ENCODE measurements around the gene SLC46A1. TPM values are rescaled to one million over a fixed set of nuclear protein-coding genes. Genes with fewer than 3 reads are reported as not detected.
"Not testable (repeated sequence)": the region's sequence is repeated elsewhere in the genome, so short reads cannot be mapped to it uniquely, and the experiment has no call there.

The SLC46A1 gene
- polyA plus RNA-seq, 1 donor (not counting 4 experiments of a cell fraction or from before 2014, with no cell fraction given): 1.9 TPM

DNA sequence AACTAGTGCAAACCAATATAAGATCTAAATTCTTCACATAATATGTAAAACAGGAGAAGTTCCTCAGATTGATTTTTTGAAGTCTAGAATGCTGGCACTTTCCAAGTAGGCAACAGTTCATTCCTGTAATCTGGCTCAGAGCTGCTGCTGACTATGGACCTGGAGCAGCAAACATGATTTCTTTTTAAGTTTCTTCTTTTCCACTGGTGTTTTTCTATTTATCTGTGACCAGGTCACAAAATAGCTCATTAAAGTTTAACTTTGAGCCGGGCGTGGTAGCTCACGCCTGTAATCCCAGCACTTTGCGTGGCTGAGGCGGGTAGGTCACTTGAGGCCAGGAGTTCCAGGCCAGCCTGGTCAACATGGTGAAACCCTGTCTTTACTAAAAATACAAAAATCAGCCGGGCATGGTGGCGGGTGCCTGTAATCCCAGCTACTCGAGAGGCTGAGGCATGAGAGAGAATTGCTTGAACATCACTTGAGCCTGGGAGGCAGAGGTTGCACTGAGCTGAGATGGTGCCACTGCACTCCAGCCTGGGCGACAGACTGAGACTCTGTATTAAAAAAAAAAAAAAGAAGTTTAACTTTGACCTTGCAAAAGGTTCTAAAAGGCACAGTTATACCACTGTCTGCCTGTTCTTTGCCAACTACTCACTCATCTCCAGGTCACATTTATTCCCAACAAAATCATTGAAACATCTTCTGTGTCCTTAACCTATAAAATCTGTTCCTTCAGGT is 38.1 kb upstream of the SLC46A1 start:
- Histone ChIP-seq H2AFZ (ENCODE audit: control insufficient read depth, low read length) (no peak overlapping the region), H3K4me3 (ENCODE audit: control insufficient read depth in 2 of 3, extremely low read depth in 1 of 3, insufficient read depth in 2 of 3, low read depth in 1 of 3, low read length in 3 of 3) (no peak overlapping the region), H3K27me3 (ENCODE audit: control insufficient read depth, extremely low read depth, insufficient read depth, low read length) (no peaks in the 10 kb centered on the region), H3K4me1 (ENCODE audit: control insufficient read depth, extremely low read depth, insufficient read depth, low read length) (no peaks in the 10 kb centered on the region), H3K36me3 (ENCODE audit: control insufficient read depth in 2 of 2, extremely low read depth in 1 of 2, insufficient read depth in 2 of 2, low read length in 2 of 2) (no peaks in the 10 kb centered on the region), H3K9me3 (ENCODE audit: control insufficient read depth, low read depth, low read length) (no peaks in the 10 kb centered on the region), H3K79me2 (ENCODE audit: control insufficient read depth, insufficient read depth, low read length) (no peaks in the 10 kb centered on the region), H3K27ac (ENCODE audit: control insufficient read depth, insufficient read depth, low read length) (no peak overlapping the region), H3K9me1 (ENCODE audit: control insufficient read depth, extremely low read depth, insufficient read depth, low read length) (no peaks in the 10 kb centered on the region), H3K9ac (ENCODE audit: control insufficient read depth, extremely low read depth, insufficient read depth, low read length) (no peak overlapping the region), H3K4me2 (ENCODE audit: control insufficient read depth, extremely low read depth, insufficient read depth, low read depth, low read length) (no peak overlapping the region), H4K20me1 (ENCODE audit: control insufficient read depth, extremely low read depth, insufficient read depth, low read length) (no peaks in the 10 kb centered on the region)
- dilution Hi-C loops (cut with MboI; ENCODE audit: extremely low pct_ligation_motif_present, low sequenced_read_pairs): no loop called here
- DNase-seq (ENCODE audit: low read depth, low spot score) (no peak), FAIRE-seq (no peak)
- TF ChIP-seq EZH2 (IDR thresholded peaks at IDR 0.05; ENCODE audit: low read length): no peak
- TF ChIP-seq, protein P1, sequence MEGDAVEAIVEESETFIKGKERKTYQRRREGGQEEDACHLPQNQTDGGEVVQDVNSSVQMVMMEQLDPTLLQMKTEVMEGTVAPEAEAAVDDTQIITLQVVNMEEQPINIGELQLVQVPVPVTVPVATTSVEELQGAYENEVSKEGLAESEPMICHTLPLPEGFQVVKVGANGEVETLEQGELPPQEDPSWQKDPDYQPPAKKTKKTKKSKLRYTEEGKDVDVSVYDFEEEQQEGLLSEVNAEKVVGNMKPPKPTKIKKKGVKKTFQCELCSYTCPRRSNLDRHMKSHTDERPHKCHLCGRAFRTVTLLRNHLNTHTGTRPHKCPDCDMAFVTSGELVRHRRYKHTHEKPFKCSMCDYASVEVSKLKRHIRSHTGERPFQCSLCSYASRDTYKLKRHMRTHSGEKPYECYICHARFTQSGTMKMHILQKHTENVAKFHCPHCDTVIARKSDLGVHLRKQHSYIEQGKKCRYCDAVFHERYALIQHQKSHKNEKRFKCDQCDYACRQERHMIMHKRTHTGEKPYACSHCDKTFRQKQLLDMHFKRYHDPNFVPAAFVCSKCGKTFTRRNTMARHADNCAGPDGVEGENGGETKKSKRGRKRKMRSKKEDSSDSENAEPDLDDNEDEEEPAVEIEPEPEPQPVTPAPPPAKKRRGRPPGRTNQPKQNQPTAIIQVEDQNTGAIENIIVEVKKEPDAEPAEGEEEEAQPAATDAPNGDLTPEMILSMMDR (optimal IDR thresholded peaks at IDR 0.05 in 1 of 3, IDR thresholded peaks at IDR 0.05 in 1 of 3, conservative IDR thresholded peaks at IDR 0.05 in 1 of 3; ENCODE audit: extremely low read depth in 1 of 3, insufficient read depth in 2 of 3, low read length in 3 of 3): no peak

DNA sequence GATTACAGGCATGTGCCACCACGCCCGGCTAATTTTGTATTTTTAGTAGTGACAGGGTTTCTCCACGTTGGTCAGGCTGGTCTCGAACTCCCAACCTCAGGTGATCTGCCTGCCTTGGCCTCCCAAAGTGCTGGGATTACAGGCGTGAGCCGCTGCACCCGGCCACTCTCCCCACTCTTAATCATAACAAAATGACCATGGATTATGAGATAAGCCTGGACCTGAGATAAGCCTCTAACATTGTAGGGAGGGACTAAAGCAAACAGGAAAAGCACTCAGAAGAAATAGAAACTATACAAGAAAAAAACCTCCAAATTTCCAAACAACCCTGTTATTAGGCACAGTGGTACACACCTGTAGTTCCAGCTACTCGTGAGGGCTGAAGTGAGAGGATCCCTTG is 28.3 kb upstream of the SLC46A1 start:
- H3K9me3 ChIP-seq (ENCODE audit: control insufficient read depth, low read depth, low read length); H3K4me1 ChIP-seq (ENCODE audit: control insufficient read depth, extremely low read depth, insufficient read depth, low read length); H3K9ac ChIP-seq (ENCODE audit: control insufficient read depth, extremely low read depth, insufficient read depth, low read length); H3K36me3 ChIP-seq (ENCODE audit: control insufficient read depth in 2 of 2, extremely low read depth in 1 of 2, insufficient read depth in 2 of 2, low read length in 2 of 2); H3K9me1 ChIP-seq (ENCODE audit: control insufficient read depth, extremely low read depth, insufficient read depth, low read length); dilution Hi-C loops (cut with MboI; ENCODE audit: extremely low pct_ligation_motif_present, low sequenced_read_pairs); H3K27ac ChIP-seq (ENCODE audit: control insufficient read depth, insufficient read depth, low read length); H3K4me3 ChIP-seq (ENCODE audit: control insufficient read depth in 2 of 3, extremely low read depth in 1 of 3, insufficient read depth in 2 of 3, low read depth in 1 of 3, low read length in 3 of 3); FAIRE-seq; H2AFZ ChIP-seq (ENCODE audit: control insufficient read depth, low read length); DNase-seq (ENCODE audit: low read depth, low spot score); H3K27me3 ChIP-seq (ENCODE audit: control insufficient read depth, extremely low read depth, insufficient read depth, low read length); H3K79me2 ChIP-seq (ENCODE audit: control insufficient read depth, insufficient read depth, low read length); H3K4me2 ChIP-seq (ENCODE audit: control insufficient read depth, extremely low read depth, insufficient read depth, low read depth, low read length); H4K20me1 ChIP-seq (ENCODE audit: control insufficient read depth, extremely low read depth, insufficient read depth, low read length): not testable (repeated sequence)

DNA sequence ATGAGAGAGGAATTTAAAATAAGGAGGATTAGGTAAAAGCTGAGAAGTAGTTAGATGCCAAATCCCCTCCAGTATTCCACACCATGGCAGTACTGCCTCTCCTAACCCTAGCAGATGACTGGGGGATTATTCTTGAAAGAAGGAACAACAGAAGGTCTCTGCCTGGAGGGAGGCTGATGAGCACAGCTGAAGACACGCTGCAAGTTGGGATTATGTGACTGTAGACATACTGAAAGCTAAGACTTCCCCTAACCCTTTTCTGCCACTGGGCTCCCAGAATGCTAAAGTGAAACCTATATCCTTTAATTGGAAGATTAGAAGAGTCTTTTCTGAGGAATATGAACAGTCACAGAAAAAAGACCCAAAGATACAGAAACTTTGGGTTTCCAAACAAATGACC is 27.7 kb upstream of the SLC46A1 start:
- no peak overlapping the region for H3K27ac ChIP-seq (ENCODE audit: control insufficient read depth, insufficient read depth, low read length)
- no peak overlapping the region for H3K4me2 ChIP-seq (ENCODE audit: control insufficient read depth, extremely low read depth, insufficient read depth, low read depth, low read length)
- H3K27me3 ChIP-seq (ENCODE audit: control insufficient read depth, extremely low read depth, insufficient read depth, low read length): peaks cover 4% of the 10 kb centered on the region
- no peaks in the 10 kb centered on the region for H3K79me2 ChIP-seq (ENCODE audit: control insufficient read depth, insufficient read depth, low read length)
- no peak overlapping the region for H2AFZ ChIP-seq (ENCODE audit: control insufficient read depth, low read length)
- no peaks in the 10 kb centered on the region for H3K36me3 ChIP-seq (ENCODE audit: control insufficient read depth in 2 of 2, extremely low read depth in 1 of 2, insufficient read depth in 2 of 2, low read length in 2 of 2)
- H3K9me3 ChIP-seq (ENCODE audit: control insufficient read depth, low read depth, low read length): no peaks in the 10 kb centered on the region
- no peaks in the 10 kb centered on the region for H3K4me1 ChIP-seq (ENCODE audit: control insufficient read depth, extremely low read depth, insufficient read depth, low read length)
- no peak overlapping the region for H3K4me3 ChIP-seq (ENCODE audit: control insufficient read depth in 2 of 3, extremely low read depth in 1 of 3, insufficient read depth in 2 of 3, low read depth in 1 of 3, low read length in 3 of 3)
- no peak for FAIRE-seq
- TF ChIP-seq, protein P1 (optimal IDR thresholded peaks at IDR 0.05 in 1 of 3, IDR thresholded peaks at IDR 0.05 in 1 of 3, conservative IDR thresholded peaks at IDR 0.05 in 1 of 3; ENCODE audit: extremely low read depth in 1 of 3, insufficient read depth in 2 of 3, low read length in 3 of 3): no peak
- no peak for TF ChIP-seq EZH2 (IDR thresholded peaks at IDR 0.05; ENCODE audit: low read length)
- H3K9ac ChIP-seq (ENCODE audit: control insufficient read depth, extremely low read depth, insufficient read depth, low read length): no peak overlapping the region
- dilution Hi-C loops (cut with MboI; ENCODE audit: extremely low pct_ligation_motif_present, low sequenced_read_pairs): no loop called here
- no peaks in the 10 kb centered on the region for H4K20me1 ChIP-seq (ENCODE audit: control insufficient read depth, extremely low read depth, insufficient read depth, low read length)
- H3K9me1 ChIP-seq (ENCODE audit: control insufficient read depth, extremely low read depth, insufficient read depth, low read length): no peaks in the 10 kb centered on the region
- DNase-seq (ENCODE audit: low read depth, low spot score): no peak

DNA sequence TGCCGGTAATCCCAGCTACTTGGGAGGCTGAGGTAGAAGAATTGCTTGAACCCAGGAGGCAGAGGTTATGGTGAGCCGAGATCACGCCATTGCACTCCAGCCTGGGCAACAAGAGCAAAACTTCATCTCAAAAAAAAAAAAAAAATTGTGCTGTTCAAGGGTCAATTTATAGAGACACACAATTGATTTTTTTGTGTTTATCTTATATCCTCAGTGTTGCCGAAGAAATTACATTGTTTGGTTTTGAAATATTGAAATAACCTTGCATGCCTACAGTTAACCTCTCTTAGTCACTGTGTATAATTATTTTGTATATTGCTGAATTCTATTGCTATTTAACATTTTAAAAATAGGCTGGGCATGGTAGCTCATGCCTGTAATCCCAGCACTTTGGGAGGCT is 22.0 kb upstream of the SLC46A1 start:
- dilution Hi-C loops (cut with MboI; ENCODE audit: extremely low pct_ligation_motif_present, low sequenced_read_pairs); H3K4me2 ChIP-seq (ENCODE audit: control insufficient read depth, extremely low read depth, insufficient read depth, low read depth, low read length); H3K9me3 ChIP-seq (ENCODE audit: control insufficient read depth, low read depth, low read length); H3K9ac ChIP-seq (ENCODE audit: control insufficient read depth, extremely low read depth, insufficient read depth, low read length); H3K27ac ChIP-seq (ENCODE audit: control insufficient read depth, insufficient read depth, low read length); DNase-seq (ENCODE audit: low read depth, low spot score); H3K79me2 ChIP-seq (ENCODE audit: control insufficient read depth, insufficient read depth, low read length); FAIRE-seq; H3K9me1 ChIP-seq (ENCODE audit: control insufficient read depth, extremely low read depth, insufficient read depth, low read length); H3K27me3 ChIP-seq (ENCODE audit: control insufficient read depth, extremely low read depth, insufficient read depth, low read length); H2AFZ ChIP-seq (ENCODE audit: control insufficient read depth, low read length); H3K4me1 ChIP-seq (ENCODE audit: control insufficient read depth, extremely low read depth, insufficient read depth, low read length); H4K20me1 ChIP-seq (ENCODE audit: control insufficient read depth, extremely low read depth, insufficient read depth, low read length); H3K36me3 ChIP-seq (ENCODE audit: control insufficient read depth in 2 of 2, extremely low read depth in 1 of 2, insufficient read depth in 2 of 2, low read length in 2 of 2); H3K4me3 ChIP-seq (ENCODE audit: control insufficient read depth in 2 of 3, extremely low read depth in 1 of 3, insufficient read depth in 2 of 3, low read depth in 1 of 3, low read length in 3 of 3): not testable (repeated sequence)
